LNCAP (cell line): Measurements from ENCODE around the gene SCRT2.
A peak's percentile ranks its signal among the peaks of the same experiment; 100 is the strongest.

ENCODE experiments used
- TF ChIP-seq, protein P1 (sequence below): fragments of 450-650 bp; IDR thresholded peaks from 2 replicates; pipeline ENCODE4 v1.5.1; 2017; ENCODE audit warnings: mild to moderate bottlenecking

SCRT2 gene

DNA sequence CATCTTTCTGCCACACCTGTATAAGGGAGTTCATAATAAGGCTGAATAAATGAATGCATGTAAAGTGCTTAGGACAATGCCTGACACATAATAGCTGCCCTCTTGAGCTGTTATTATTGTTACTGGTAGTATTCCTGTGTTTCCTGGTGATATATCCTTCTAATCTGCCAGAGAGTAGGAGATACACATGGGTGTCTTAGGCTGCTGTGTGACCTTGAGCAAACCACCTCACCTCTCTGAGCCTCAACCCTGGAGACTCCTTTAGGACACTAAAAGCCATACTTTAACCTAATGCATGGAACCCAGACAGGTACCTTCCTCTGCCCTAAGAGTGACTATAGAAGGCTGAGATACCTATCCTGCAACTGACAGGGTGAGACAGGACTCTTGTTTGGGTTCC is 7.6 kb downstream of the SCRT2 start:
- TF ChIP-seq, protein P1, sequence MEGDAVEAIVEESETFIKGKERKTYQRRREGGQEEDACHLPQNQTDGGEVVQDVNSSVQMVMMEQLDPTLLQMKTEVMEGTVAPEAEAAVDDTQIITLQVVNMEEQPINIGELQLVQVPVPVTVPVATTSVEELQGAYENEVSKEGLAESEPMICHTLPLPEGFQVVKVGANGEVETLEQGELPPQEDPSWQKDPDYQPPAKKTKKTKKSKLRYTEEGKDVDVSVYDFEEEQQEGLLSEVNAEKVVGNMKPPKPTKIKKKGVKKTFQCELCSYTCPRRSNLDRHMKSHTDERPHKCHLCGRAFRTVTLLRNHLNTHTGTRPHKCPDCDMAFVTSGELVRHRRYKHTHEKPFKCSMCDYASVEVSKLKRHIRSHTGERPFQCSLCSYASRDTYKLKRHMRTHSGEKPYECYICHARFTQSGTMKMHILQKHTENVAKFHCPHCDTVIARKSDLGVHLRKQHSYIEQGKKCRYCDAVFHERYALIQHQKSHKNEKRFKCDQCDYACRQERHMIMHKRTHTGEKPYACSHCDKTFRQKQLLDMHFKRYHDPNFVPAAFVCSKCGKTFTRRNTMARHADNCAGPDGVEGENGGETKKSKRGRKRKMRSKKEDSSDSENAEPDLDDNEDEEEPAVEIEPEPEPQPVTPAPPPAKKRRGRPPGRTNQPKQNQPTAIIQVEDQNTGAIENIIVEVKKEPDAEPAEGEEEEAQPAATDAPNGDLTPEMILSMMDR = no peak

DNA sequence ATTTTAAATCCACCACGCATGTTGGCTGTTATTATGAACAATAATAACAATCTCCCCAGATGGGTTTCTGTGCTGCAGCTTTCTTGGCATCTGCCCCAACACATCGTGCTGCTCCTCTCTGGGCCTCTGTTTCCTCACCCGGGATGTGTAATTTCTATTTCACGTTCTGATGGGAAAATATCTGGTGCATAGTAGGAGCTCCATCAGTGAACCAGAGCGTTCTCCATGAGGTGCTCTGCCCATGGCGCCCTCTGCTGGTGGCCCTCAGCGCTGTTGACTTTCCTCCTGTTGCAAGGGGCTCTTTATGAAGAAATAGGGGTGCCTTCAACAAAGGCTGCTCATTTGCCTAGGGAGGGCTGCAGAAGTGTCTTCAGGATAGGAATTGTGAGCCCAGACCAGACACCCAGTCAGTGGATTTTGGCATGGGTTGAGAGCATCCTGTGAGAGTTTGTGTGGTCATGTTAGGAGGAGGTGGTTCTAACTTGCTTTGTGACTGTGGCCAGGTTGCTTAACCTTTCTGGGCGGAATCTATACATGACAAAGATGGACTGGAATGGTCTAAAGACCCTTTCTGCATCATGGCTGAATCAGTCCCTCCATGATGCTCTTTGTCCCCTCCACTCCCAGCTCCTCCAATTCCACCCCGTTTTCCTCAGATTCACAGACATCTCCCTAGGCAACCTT is 8.1 kb downstream of the SCRT2 start:
- TF ChIP-seq, protein P1 = peak; percentile 97

DNA sequence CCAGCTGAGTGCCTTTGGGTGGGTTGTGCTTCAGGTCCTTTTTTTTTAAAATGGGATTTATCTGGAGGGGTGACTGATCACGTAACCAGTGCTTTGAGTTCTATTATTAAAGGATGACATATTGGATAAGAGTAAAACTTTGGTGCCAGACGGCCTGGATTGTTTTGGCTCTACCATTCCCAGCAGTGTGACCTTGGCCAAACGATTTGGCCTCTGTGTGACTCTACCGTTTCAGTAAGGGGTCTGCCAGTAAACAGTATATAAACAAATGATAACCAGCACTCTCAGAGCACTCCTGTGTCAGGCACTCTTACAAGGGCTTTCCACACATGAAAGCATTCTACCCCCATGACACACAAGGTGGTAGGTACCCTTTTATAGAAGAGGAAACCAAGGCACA is 8.7 kb downstream of the SCRT2 start:
- TF ChIP-seq, protein P1 = no peak

DNA sequence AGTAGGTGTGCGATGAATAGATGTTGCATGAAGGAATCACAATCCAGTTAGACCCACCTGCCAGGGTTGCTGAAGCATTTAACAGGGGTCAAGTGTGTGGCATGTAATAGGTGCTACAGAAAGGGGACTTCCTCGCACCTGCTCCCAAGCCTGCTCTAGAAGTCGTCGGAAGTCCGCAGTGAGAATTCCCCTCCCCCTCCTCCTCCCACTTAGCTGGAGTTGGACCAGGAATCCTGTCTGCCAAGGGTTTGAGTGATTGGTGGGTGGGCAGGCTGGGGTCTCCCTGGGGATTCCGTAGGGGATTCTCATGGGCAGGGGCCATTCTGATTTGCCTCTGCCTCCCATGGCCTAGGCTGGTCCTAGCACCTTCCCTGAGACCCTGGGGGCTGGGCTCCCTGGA is 10.3 kb downstream of the SCRT2 start:
- TF ChIP-seq, protein P1 = no peak

DNA sequence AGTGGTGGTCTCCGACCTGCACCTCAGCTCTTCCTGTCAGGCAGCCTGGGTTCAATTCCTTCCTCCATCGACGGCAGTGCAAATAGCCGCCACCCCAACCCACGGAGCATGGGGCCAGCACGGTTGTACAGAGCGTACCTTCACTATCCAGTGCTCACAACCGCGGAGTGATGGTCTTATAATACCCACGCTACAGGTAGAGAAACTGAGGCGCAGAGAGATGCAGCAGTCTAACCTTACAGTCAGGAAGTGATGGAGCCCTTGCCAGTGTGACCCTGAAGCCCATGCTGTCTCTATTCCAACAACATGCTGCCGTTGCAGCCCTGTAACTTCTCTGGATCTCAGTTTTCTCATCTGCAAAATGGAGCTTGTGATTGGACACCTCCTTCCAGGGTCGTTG is 11.0 kb downstream of the SCRT2 start:
- TF ChIP-seq, protein P1 = no peak

DNA sequence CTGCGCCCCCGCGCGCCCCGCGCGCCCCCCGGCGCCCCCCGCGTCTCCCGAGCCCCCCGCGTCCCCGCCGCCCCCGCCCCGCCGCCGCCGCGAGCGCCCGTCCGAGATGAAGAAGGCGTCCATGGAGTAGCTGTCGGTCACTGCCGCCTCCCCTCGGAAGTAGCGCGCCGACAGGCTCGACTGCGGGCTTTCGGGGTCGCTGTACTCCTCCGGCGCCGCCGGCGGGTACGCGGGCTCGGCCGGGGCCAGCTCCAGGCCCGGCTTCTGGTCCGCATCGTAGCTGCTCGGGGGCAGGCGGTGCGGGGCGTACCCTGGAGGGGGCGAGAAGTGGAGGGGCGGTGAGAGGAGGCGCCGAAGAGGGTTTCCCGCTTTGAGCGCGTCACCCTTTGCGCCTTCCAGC is 11.5 kb downstream of the SCRT2 start:
- TF ChIP-seq, protein P1 = no peak

DNA sequence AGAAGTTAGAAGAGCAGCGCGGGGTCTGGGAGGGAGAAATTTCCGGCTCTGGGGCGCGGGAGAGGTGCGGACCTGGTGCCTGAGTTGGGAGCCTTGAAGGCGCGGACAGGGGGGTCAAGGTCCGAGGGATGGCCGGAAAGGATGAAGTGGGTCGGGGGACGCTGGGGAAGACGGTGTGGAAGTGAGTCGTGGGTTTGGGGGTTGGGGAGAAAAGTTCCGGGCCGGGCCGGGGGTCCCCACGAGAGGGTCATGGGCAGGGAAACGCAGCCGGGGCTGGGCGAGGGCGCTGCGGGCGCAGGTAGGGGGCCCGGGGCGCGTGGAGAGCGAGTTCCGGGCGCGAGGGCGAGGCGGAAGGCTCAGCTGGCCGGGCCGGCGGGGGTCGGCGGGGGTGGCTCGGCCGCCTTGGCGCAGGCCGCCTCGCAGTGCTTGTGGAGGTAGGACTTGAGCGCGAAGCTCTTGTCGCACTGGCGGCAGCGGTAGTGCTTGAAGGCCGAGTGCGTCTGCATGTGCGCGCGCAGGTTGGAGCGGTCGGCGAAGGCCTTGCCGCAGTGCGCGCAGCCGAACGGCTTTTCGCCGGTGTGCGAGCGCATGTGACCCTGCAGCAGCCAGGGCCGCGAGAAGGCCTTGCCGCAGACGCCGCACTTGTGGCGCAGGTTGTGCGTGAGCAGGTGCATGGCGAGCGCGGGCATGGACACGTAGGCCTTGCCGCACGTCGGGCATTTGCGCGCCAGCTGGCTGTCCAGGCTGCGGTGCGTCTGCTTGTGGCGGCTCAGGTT is 12.1 kb downstream of the SCRT2 start:
- TF ChIP-seq, protein P1 = no peak
